Measurements from ENCODE around the gene RPAP3.

GRCh38 chr12:47614521-47614920 lies 91.3 kb downstream of the RPAP3 start:
- TF ChIP-seq CTCF (IDR thresholded peaks at IDR 0.05 in 8 of 11, conservative IDR thresholded peaks at IDR 0.05 in 3 of 11) (no peak), POLR2A (IDR thresholded peaks at IDR 0.05) (no peak), POLR2AphosphoS5 (IDR thresholded peaks at IDR 0.05) (no peak)

Data from spleen (tissue), 7 donors.